NCI-H2081 treated with DMSO at 0.1 percent for 48 hours (cell line): ENCODE data around the gene HSP90AB1.

Experiments
- DNase-seq: peaks from one replicate; lab custom pipeline; 2025; lab: John Stamatoyannopoulos, UW

HSP90AB1 gene

DNA sequence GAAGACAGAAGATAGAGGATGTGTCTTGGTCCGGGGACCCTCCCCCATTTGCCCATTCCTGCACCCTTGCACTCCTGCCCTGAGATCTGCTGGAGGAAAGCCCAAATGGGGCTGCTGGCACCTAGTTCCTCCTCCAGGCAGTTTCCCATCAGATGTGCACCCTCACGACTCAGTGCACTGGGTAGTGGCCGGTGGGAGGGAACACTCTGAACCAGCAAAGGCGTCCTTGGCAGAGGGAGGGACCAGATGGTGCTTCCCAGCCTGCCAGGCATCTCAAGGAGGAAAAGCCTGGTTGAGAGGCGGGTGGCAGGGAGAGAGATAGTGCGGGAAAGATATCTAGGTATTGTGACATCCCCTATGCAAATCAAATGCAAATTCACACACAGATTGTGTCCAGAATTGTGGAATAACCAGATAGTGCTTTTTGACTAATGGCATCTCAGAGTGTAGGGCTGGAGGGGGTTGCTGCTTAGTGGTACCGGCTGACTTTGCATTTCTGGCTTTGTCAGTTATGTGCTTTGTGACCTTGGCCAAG, 42.9 kb downstream of the HSP90AB1 start:
- DNase-seq, result no peak

DNA sequence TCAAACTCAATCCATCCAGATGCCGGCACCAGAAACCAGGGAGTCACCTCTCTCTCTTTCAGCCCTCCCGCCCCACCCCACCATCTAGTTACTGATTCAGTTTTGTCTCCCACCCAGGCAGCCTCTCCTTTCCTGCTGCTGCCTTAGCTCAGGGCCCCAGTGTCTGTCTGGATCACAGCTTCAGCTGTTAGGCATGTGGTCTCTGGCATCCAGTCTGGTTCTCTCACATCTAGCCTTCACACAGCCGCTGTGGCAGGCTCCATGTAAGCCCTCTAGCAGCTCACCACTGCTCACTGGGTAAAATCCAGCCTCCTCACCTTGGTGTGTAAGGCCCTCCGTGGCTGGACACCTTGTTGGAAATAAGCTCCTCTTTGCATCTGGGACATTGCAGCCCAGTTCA, 44.9 kb downstream of the HSP90AB1 start:
- no peak for DNase-seq

- DNase-seq, result no peak
Observed at GRCh38 chr6:44292661-44293365, 45.9 kb downstream of the HSP90AB1 start.

GRCh38 chr6:44294832-44295791, 48.2 kb downstream of the HSP90AB1 start:
- DNase-seq, result no peak

GRCh38 chr6:44297063-44298038, 50.5 kb downstream of the HSP90AB1 start:
- DNase-seq, result no peak

DNA sequence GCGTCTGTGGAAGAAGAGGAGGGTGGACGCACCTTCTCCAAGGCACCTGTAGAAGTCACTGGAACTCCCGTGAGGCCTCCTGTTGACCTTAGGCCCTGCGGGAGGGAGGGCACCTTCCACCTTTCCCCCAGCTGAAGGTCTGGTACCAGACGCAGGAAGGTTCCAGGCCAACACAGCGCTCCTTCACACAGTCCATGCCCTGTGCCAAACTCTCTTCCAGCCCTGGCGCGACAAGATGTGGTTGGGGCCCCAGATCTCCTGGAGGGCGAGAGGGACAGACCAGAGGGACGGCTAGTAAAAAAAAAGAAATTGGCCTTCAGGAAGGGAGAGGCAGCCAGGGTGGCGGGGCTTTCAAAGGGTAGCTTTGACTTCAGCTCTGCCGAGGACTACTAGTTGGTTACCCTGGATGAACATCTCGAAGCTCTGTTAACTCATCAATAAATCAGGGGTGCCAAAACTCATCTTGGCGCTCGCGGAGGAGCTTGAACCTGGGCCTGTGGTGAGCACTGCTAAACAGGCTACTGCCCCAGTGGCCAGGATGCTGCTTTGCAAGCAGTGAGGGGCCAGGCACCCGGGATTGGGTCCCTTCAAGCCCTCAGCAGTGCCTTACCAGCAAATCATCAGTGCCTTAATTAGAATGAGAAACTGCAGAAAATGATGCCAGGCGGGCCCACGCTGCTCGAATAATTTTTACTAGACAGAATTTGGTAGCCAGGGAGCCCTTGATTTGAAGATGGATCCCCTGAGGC, 51.3 kb downstream of the HSP90AB1 start:
- no peak for DNase-seq

GRCh38 chr6:44298864-44299263, 52.0 kb downstream of the HSP90AB1 start:
- no peak for DNase-seq

- DNase-seq, result no peak
Observed at GRCh38 chr6:44300292-44300823, 53.5 kb downstream of the HSP90AB1 start.

GRCh38 chr6:44301106-44301505, 54.2 kb downstream of the HSP90AB1 start:
- DNase-seq, result no peak

DNA sequence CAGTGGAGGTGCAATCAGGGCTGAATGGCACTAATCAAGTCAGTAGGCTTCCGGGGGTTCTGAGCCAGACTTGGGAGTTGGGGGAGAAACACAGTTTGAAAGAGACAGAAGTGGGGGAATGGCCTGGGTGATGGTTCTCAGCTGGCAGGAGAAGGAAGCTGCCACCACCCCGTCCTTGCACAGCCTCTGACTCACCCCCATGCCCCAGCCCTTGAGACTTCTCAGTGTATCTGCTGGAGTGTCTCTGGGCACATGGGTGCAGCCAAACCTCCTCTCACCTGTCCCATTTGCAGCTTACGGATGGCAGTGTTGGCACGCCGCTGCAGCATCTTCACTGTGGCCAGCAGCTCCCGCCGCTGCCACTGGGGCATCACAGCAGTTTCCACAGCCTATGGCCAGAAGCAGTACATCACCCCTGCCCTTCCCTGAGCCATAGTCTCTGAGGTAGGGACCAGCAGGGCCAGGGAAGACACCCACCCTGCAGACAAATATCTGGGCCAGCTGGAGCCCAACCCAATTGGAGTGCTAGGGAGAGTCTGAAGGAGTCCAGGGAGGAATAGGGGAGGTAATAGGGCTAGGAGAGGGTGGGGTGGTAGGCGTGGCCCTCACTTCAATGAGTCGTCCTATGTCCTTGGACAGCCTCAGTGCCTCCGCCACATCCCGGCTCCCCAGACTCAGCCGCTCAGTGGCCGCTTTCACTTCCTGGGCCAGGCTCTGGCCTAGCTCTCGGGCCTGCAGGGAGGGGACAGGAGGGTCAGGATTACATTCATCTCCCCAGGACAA, 55.1 kb downstream of the HSP90AB1 start:
- no peak for DNase-seq

DNA sequence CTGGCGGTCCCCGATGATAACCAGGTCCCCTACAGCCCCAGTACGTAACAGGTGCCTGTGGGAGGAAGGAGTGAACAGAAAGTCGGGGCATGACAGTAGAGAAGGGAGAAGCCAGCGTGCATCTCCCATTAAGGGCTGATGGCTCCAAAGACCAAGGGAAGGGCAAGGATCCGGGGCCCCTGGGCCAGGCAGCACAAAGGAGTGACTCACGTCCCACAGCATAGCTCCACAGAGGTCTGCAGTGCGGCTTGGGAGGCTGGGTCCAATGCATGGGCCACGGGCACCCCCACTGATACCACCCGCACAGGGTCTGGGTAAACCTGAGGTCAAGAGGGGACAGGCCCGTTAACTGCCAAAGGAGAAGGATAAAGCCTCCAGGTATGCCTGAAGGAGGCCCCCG, 56.0 kb downstream of the HSP90AB1 start:
- no peak for DNase-seq
